NCI-H1417 (cell line): ENCODE data around the gene RHCE.
"Not testable (repeated sequence)": the region's sequence is repeated elsewhere in the genome, so short reads cannot be mapped to it uniquely, and the experiment has no call there.

Source experiments
- DNase-seq, 3 experiments: peaks; one replicate each; lab custom pipeline; 2025; lab: John Stamatoyannopoulos, UW

The RHCE gene

GRCh38 chr1:25398079-25398478 lies 22.5 kb downstream of the RHCE start:
- DNase-seq: not testable (repeated sequence)

DNA sequence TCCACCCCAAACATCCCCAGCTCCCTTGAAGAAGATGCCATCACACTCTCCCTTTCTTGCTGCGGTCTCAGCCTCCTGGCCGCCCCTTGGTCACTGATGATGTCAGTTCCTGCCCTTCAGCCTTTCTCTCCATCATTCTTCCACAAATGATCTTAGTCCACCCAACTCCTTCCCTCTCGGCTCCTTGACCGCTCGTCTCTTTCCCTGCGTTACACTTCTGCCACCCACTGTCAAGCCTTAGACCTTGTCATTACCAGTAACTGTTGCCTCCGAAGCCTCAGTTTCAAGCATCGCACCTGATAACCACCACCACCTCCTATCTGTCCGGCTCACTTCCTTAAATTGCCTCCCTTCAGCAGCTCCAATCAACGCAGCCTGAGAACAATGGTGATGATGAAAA lies 23.1 kb downstream of the RHCE start:
- not testable (repeated sequence) for DNase-seq

DNA sequence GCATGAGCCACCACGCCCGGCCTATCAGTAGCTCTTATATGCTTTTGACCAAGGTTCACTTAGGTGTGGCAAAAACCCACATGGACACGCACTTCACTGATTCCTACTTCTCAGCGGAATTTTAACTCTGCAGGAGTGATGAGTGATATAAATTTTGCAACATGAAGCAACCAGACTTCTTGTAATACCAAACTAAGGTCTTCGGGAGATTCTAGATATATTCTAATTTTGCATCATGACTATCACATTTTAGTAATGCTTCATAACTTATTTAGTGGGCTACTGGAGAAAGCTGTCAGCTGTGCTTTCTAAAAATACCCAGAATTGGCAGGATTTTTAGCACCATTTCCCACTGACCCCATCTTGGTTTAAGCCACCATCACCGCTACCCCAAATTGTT lies 27.8 kb downstream of the RHCE start:
- no peak for DNase-seq

GRCh38 chr1:25389721-25390120 lies 30.9 kb downstream of the RHCE start:
- DNase-seq: not testable (repeated sequence)

GRCh38 chr1:25388691-25389090 lies 31.9 kb downstream of the RHCE start:
- DNase-seq: peak in 2 of 3 experiments; percentile 53 to 60

DNA sequence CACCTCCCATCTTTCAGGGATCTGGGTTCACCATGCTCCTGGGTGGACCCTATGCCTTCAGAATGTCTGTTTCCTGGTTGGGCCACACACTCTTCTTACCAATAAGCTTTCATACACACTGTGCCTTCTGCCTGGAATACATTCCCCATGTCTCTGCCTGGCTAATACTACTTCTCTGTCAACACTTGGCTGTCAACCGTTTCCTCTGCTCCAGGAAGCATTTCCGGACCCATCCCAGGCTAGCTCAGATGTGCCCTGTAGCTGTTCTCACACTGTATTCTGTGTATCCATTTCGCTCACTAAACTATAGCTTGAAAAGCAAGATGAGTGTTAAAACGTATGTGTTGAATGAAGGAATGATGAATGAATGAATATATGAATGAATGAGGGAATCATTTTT lies 33.5 kb downstream of the RHCE start:
- not testable (repeated sequence) for DNase-seq

DNA sequence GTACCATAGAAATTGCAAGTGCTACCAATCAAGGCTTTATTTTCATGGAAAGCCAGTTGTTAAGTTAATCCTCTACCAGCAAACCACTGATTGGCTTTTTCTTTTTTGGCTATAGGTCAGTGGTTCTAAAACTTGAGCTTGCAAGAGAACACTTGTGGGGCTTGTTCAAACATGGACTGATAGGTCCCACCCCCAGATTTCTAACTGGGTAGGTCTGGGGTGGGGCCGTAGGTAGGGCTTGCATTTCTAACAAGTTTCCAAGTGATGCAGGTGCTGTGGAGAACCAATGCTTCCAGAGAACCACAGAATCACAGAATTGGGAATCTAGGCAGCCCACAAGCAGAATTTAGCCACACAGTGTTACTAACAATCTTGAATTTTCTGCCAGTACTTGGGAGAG lies 36.8 kb downstream of the RHCE start:
- not testable (repeated sequence) for DNase-seq

DNA sequence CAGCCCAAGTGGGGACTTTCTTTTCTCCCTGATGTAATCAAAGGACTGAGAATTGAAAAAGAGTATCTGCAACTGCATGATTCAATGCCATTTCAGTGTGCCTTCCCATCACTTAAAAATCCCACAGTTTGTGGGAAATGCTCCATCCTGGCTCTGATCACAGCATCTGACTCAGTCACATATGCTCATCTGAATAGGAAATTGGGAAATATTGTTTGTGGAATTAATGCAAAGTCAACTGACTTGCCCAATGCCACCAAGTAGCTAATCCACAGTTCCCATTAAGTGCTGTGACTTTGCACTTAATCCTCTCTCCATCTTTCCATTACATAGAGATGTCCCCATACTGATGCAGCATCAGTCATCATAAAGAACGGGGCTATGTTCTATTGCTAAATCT lies 37.5 kb downstream of the RHCE start:
- not testable (repeated sequence) for DNase-seq

DNA sequence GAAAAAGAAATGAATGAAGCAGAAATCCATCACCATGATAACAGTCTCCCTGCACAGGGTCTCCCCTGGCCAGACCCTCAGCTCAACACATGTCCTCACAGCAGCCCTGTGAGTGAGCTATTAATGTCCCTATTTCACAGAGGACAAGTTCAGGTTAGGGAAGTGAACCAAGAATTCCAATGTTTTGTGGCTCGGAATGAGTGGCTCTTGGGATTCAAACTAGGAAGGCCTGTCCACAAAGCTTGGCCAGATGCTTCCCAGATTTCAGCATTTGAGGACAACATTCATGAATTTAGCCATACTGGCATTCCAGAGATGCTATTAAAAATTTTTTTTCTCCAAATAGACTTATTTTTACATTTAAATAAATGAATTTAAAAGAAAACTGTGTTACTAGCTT lies 38.1 kb downstream of the RHCE start:
- not testable (repeated sequence) for DNase-seq

DNA sequence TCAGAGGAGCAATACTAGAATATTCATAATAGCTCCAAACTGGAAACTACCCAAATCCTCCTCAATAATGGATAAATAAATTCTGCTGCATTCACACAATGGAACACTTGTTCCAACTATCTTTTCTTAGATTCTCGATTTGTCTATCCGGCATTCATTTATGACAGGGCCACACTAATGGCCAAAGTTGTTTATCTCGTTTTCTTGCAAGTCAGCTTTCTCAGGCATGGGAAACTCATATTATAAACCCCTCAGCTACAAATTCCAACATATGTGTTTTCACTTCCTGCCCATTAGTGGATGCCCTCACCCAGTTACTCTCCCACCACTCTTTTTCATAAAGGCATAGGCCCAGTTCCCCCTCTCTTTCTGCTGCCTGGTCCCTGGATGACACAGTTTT lies 42.3 kb downstream of the RHCE start:
- not testable (repeated sequence) for DNase-seq

- not testable (repeated sequence) for DNase-seq
These were observed 48.9 kb downstream of the RHCE start for GRCh38 chr1:25371757-25372156.

DNA sequence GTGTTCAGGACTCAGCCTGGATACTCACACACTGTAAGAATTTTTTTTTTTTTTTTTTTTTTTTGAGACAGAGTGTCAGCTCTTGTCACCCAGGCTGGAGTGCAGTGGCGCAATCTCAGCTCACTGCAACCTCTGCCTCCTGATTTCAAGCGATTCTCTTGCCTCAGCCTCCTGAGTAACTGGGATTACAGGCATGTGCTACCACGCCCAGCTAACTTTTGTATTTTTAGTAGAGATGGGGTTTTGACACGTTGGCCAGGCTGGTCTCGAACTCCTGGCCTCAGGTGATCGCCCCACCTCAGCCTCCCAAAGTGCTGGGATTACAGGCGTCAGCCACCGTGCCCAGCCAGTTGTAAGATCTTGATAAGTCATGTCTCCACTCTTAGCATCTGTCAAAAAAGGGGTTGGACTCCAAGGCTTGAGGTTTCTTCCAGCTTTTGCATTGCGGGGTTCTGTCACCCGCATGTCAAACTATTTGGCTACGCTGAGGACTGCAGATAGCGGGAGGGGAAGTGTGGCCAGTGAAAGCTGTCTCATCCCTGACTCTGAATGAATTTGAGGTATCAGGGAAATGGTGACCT lies 50.8 kb downstream of the RHCE start:
- not testable (repeated sequence) for DNase-seq

GRCh38 chr1:25369241-25369640 lies 51.4 kb downstream of the RHCE start:
- no peak for DNase-seq

- DNase-seq: not testable (repeated sequence)
These were observed 57.7 kb downstream of the RHCE start for GRCh38 chr1:25362634-25363559.

DNA sequence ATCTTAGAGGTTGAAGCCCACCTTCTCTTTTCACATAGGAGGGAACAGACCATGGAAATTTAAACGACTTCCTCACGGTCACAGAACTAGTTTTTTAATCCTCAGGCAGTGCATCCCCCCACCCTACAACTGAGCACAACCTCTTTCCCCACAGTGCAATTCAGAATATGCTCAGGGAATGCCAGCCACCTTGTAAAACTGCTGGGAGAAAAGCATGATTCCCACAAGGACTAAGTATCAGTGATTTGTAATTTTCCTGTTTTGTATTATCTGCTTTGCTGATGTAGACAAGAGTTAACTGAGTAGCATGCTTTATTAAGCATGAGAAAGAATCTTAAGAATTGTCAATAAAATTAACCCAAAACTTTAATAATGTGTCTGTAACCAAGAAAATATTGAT lies 58.7 kb downstream of the RHCE start:
- DNase-seq: no peak

GRCh38 chr1:25360596-25361581 lies 59.7 kb downstream of the RHCE start:
- no peak for DNase-seq

DNA sequence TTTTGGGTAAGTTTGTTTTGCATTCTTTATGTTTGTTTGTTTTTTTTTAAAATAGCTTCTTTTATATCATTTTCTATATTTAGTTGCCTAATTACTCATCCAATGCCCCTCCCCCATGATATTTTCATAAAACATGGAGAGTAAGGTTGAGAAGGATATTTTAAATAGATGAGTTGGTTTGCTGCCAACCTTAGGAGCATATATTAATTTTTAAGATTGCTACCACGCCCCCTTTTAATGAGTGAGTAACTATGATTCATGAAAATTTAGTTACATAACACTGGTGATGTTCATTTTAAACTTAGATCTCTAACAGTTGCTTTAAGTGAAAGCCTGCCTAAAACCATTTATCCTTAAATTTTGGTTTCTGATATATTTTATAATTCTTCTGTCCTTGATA lies 63.8 kb downstream of the RHCE start:
- DNase-seq: no peak

DNA sequence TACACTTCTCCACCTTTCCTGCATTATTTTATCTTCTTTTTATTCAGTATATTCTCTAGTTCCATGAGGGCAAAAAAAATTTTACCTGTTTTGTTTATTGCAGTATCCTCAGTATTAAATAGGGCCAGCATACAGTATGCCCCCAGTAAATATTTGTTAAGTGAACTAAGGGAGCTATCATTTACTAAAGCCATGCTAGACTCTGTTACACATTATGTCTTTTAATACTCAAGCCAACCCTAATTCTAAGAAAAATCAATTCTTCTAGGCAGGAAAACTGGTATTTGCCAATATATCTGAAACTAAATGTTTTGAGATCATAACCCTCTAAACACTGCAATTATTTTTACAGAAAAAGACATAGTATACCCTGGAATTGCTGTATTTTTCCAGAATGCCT lies 64.2 kb downstream of the RHCE start:
- no peak for DNase-seq

GRCh38 chr1:25355841-25356395 lies 64.7 kb downstream of the RHCE start:
- DNase-seq: no peak

DNA sequence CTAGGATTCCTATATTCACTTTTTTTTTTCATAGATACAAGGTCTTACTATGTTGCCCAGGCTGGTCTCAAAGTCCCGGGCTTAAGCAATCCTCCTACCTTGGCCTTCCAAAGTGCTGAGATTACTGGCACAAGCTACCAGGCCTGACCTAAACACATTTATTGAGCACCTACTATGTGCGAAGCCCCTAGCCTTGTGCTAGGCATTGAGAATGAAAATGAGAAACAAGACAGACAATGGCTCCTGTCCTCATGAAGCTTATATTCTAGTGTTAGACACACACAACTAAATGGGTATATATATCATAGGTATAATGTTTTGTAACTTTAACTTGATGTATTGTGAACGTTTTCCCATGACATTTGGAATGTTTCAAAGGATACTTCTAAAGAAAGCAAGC lies 71.0 kb downstream of the RHCE start:
- no peak for DNase-seq

GRCh38 chr1:25347556-25347955 lies 73.1 kb downstream of the RHCE start:
- no peak for DNase-seq

GRCh38 chr1:25343872-25344271 lies 76.8 kb downstream of the RHCE start:
- DNase-seq: no peak
